WI38 (cell line): Measurements from ENCODE around the gene RRAD.

Source experiments
- H3K4me3 ChIP-seq: 2 replicates; pipeline ENCODE4 v1.5.1; 2011; ENCODE audit warnings: low read depth, mild to moderate bottlenecking, control low read depth, low read length
- CTCF ChIP-seq: IDR thresholded peaks from 2 replicates; pipeline ENCODE4 v1.5.1; 2012; ENCODE audit warnings: low read depth, mild to moderate bottlenecking, control low read depth, low read length

RRAD gene

GRCh38 chr16:66943426-66944053 is 18.2 kb upstream of the RRAD start:
- H3K4me3 ChIP-seq, result no peak overlapping the region
- TF ChIP-seq CTCF, result no peak

- TF ChIP-seq CTCF, result no peak
- no peak overlapping the region for H3K4me3 ChIP-seq
Observed at GRCh38 chr16:66942981-66943380, 17.6 kb upstream of the RRAD start.

GRCh38 chr16:66940236-66940635 is 14.9 kb upstream of the RRAD start:
- no peak for TF ChIP-seq CTCF
- H3K4me3 ChIP-seq, result no peak overlapping the region

GRCh38 chr16:66939366-66939765 is 14.0 kb upstream of the RRAD start:
- H3K4me3 ChIP-seq, result no peak overlapping the region
- TF ChIP-seq CTCF, result no peak

- no peak for TF ChIP-seq CTCF
Observed at GRCh38 chr16:66937725-66938337, 12.5 kb upstream of the RRAD start.

GRCh38 chr16:66936889-66937554 is 11.7 kb upstream of the RRAD start:
- no peak overlapping the region for H3K4me3 ChIP-seq
- TF ChIP-seq CTCF, result no peak

More at GRCh38 chr16:66937725-66938337, 12.5 kb upstream of the RRAD start:
- H3K4me3 ChIP-seq, result no peak overlapping the region

- TF ChIP-seq CTCF, result no peak
- H3K4me3 ChIP-seq, result no peak overlapping the region; the same call in 1 of the 2 replicates
Observed at GRCh38 chr16:66936462-66936861, 11.1 kb upstream of the RRAD start.
